HS-5 (cell line): ENCODE data around the gene E2F7.
A peak's percentile ranks its signal among the peaks of the same experiment; 100 is the strongest.

Experiments used
- DNase-seq: peaks from one replicate; pipeline ENCODE4 v3.0.0-alpha.2; 2012; ENCODE audit warnings: low read depth

E2F7 gene

DNA sequence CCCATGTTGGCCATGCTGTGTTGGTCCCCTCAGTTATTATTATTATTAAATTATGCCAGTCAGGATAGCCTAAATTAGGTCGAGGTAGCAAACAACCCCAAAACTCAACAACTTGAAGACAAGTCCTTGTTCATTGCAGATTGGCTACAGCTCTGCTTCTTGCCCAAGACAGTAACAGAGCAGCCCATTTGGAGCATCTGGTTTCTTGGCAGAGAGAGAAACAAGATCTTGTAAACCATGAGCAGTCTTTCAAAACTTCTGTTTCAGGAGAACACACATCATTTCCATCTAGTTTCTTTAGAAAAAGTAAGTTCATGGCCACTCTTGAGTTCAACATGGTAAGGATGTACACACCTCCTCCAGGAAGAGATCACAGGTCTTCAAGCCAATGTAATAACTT is 52.3 kb downstream of the E2F7 start:
- no peak for DNase-seq

DNA sequence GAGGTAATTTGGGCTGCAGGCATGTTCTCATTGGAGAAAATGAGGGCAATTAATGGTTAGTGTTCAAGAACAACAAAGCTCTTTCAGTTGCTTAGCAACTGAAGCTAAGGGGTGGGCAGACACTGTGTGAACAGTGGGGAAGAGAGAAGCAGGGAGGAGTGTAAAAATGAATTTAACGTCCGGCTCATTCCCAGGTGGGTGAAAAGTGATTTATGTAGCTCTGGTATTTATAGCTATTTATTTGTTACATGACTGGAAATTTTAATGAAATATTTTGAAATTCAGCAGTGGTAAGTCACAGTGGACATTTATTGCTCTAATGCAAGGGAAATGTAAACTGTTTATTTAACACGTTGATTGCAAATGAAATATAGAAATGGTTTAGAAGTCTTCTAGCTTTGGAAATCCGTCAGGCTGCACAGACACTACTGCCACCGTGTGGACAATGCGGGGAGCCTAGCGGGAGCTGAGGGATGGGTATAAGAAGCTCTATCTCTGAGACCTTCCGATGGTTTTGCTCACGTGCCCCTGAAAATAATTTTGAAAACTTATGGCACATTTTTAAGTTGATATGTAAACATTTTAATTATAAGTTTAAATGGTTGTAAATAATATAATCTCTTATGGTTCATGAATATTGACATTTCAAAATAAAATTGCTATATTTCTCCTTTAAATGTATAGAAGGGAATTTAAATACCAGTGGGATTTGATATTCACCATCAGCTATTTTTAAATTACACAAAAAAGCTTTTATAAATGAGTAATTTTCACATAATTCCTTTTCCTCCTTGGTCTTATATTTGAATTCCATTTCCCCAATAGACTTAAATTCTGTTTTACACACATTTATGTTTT is 54.4 kb downstream of the E2F7 start:
- peak; percentile 44 for DNase-seq

DNA sequence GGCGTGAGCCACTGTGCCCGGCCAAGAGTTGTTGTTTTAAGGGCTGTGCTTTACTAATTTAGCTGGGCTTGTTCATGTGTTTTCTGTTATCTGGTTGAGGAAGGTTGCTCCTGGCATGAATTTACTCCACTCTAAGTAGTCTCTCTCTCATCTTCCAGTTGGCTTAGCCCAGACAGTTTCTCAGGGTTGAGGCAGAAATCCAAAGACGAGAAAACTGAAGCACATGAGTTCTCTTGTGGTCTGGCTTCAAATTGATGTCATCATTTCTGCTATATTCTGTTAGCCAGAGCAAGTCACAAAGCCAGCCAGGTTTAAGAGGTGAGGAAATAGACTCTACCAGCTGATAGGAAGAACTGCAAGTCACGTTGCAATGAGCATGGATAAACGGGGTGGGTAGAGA is 57.9 kb downstream of the E2F7 start:
- no peak for DNase-seq

- no peak for DNase-seq
Observed at GRCh38 chr12:77005611-77006098, 59.7 kb downstream of the E2F7 start.

GRCh38 chr12:77003914-77004313 is 61.5 kb downstream of the E2F7 start:
- DNase-seq: no peak

DNA sequence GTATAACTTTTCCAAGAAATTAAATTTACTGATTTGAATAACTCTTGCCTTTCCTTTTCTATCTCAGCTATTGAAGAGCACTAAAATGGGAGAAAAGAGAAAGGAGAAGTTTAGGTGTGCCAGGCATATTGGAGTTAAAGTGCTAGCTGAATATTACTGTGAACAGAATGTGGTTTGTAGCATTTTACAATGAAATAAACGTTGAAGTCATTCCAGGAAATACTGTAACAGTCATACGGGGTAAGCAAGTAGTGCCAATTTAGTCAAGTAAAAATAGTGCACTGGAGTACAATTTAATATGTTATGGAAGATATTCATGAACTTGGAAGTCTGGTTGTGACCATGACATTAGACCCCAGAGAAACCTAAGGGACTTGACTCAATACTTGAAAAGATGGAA is 62.1 kb downstream of the E2F7 start:
- DNase-seq: no peak

DNA sequence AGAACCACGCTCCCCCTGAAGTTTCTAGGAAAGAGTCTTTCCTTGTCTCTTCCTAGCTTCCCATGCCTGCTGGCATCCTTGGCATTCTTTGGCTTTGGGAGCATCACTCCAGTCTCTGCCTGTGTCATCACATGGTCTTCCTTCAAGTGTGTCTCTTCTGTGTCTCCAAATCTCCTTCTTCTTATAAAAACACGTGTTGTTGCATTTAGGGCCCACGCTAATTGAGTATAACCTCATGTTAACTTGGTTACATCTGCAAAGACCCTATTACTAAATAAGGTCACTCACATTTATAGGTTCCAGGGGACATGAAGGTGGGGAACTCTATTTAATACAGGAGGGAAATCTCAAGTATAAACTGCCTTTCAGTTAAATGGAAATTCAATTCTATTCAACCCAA is 63.0 kb downstream of the E2F7 start:
- DNase-seq: no peak

DNA sequence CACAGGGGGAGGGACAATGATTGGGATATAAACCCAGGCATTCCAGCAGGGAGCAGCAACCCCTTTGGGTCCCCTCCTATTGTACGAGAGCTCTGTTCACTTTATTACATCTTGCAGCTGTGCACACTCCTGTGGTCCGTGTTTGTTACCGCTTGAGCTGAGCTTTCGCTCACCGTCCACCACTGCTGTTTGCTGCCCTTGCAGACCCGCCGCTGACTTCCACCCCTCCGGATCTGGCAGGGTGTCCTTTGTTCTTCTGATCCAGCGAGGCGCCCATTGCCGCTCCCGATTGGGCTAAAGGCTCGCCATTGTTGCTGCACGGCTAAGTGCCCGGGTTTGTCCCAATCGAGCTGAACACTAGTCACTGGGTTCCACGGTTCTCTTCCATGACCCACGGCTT is 64.1 kb downstream of the E2F7 start:
- DNase-seq: no peak

- no peak for DNase-seq
Observed at GRCh38 chr12:76998908-76999556, 66.3 kb downstream of the E2F7 start.

- DNase-seq: no peak
Observed at GRCh38 chr12:76998386-76998785, 67.0 kb downstream of the E2F7 start.

GRCh38 chr12:76997011-76997780 is 68.2 kb downstream of the E2F7 start:
- no peak for DNase-seq

- no peak for DNase-seq
Observed at GRCh38 chr12:76990716-76991115, 74.7 kb downstream of the E2F7 start.

GRCh38 chr12:76984566-76984965 is 80.8 kb downstream of the E2F7 start:
- DNase-seq: no peak

DNA sequence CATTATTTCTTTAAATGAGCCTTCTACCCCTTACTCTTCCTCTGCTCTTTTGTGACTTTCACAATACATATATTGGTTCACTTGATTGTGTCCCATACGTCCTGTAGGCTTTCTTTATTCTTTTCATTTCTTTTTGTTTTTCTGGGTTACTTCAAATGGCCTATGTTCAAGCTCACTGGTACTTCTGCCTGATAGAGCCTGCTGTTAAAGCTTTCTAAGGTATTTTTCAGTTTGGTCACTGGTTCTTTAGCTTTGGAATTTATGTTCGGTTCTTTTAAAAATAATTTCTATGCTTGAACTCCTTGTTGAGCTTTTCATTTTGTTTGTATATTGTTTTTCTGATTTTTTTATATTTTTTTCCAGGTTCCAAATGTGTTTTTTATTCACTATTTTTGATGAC is 81.9 kb downstream of the E2F7 start:
- no peak for DNase-seq

DNA sequence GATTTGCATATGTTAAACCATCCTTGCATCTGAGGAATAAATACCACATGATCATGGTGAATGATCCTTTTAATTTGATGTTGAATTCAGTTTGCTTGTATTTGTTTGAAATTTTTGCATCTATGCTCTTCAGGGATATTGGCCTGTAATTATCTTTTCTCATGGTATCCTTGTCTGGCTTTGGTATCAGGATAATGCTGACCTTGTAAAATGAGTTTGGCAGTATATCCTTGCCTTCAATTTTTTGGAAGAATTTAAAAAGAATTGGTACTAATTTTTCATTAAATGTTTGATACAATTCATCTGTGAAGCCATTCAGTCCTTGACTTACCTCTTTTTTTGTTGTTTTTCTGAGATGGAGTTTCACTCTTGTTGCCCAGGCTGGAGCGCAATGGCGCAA is 85.2 kb downstream of the E2F7 start:
- DNase-seq: no peak

- DNase-seq: no peak
Observed at GRCh38 chr12:76976777-76977382, 88.5 kb downstream of the E2F7 start.
